Measurements from ENCODE around the gene CHKB.

The CHKB gene

DNA sequence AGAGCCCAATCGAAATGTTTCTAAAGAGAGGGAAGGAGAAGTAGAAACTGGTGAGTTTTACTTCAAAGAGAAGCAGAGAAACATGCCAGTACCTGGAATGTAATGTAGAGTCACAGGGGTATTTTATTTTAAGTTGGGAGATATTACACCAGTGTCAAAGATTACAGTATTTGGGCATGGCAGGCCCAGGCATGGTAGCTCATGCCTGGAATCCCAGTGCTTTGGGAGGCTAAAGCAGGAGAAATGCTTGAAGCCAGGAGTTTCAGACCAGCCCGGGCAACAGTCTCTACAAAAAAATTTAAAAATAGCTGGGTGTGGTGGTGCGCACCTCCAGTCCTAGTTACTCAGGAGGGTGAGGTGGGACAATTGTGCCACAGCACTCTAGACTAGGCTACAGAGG is 22.6 kb downstream of the CHKB start:
- H3K27ac ChIP-seq: peak overlapping the region; percentile 46
- no peak for DNase-seq (ENCODE audit: low read depth, low spot score)

GRCh38 chr22:50556703-50557102 is 25.9 kb downstream of the CHKB start:
- no peak overlapping the region for H3K27ac ChIP-seq
- no peak for DNase-seq (ENCODE audit: low read depth, low spot score)

- no peak overlapping the region for H3K27ac ChIP-seq
Observed at GRCh38 chr22:50553310-50553709, 29.3 kb downstream of the CHKB start.

GRCh38 chr22:50551160-50551752 is 31.4 kb downstream of the CHKB start:
- H3K27ac ChIP-seq: no peak overlapping the region
- no peak for DNase-seq (ENCODE audit: low read depth, low spot score)

More at GRCh38 chr22:50553310-50553709, 29.3 kb downstream of the CHKB start:
- no peak for DNase-seq (ENCODE audit: low read depth, low spot score)

GRCh38 chr22:50550395-50550794 is 32.3 kb downstream of the CHKB start:
- H3K27ac ChIP-seq: no peak overlapping the region
- DNase-seq (ENCODE audit: low read depth, low spot score): no peak

DNA sequence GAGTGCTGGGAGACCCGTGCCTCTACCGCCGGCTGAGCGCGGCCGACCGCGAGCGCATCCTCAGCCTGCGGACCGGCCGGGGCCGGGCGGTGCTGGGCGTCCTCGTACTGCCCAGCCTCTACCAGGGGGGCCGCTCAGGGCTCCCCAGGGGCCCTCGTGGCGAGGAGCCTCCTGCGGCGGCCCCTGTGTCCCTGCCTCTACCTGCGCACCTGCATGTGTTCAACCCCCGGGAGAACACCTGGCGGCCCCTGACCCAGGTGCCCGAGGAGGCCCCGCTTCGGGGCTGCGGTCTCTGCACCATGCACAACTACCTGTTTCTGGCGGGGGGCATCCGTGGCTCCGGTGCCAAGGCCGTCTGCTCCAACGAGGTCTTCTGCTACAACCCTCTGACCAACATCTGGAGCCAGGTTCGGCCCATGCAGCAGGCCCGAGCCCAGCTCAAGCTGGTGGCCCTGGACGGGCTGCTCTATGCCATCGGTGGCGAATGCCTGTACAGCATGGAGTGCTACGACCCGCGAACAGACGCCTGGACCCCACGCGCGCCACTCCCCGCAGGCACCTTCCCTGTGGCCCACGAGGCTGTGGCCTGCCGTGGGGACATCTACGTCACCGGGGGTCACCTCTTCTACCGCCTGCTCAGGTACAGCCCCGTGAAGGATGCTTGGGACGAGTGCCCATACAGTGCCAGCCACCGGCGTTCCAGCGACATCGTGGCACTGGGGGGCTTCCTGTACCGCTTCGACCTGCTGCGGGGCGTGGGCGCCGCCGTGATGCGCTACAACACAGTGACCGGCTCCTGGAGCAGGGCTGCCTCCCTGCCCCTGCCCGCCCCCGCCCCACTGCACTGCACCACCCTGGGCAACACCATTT is 33.5 kb downstream of the CHKB start:
- DNase-seq (ENCODE audit: low read depth, low spot score): no peak
- H3K27ac ChIP-seq: no peak overlapping the region

- DNase-seq (ENCODE audit: low read depth, low spot score): no peak
- no peak overlapping the region for H3K27ac ChIP-seq
Observed at GRCh38 chr22:50548040-50548920, 34.4 kb downstream of the CHKB start.

DNA sequence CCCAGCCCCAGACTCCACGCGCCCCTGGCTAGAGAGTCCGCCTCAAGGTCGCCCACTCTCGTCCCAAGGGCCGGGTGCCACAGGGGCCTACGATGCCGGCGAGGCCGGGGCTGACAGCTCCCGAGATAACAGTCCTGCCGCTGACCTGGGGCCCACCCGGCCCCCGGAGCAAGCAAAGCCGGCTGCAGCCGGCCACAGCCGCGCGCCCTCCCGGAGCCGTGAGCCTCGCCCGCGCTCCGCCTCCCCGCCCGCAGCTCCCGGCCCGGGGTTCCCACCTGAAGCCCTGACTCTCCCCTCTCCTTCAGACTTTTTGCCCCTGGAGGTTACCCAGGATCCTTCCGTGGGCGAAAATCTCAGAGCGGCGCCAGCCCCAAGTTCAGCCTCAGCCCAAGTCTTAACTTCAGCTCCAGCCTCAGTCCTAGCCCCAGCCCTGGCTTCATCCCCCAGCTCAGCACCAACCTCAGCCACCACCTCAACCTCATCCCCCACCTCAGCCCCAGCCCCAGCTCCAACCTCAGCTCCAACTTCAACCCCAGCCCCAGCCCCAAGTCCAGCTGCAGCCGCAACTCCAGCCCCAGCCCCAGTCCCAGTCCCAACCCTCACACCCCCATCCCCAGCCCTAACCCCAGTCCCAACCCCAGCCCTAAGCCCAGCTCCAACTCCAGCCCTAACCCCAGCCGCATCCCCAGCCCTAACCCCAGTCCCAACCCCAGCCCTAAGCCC is 35.2 kb downstream of the CHKB start:
- no peak for DNase-seq (ENCODE audit: low read depth, low spot score)

GRCh38 chr22:50546326-50547262 is 36.1 kb downstream of the CHKB start:
- H3K27ac ChIP-seq: no peak overlapping the region

More for the DNA sequence above, 35.2 kb downstream of the CHKB start:
- H3K27ac ChIP-seq: no peak overlapping the region

DNA sequence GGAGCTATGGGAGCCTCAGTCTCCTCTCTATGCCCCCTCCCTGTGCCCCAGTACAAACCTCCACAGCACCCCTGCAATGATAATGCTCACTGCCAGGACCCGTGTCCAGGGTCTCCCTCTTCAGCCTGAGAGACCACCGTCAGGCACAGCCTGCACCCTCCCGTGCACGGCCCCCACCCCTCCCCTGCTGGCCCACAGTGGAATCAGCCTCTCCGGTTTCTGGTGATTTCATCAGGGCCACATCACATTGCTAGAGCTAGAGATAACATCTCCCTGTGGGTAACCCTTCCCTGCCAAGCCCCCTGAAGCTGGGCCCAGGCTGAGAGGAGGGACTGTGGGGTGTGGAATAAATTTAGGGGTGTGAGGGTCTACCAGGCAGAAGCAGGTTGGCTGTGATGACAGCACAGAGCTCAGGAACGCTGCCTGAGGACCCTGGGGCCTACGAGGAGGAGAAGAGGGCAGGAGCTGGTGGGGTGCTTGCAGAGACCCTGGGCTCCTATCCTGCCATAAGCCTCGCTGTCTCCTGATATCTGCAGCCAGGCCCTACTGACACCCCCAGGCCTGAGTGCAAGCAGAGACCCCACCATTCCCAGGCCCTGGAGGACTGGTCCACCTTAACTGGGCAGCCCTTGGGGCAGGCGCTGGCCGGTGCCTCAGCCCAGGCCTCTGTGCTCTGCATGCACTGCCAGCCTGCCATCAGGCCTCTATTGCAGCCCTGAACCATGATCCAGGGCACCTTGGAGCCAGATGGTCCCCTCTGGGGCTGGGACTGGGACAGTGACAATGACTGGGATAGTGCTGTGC is 36.9 kb downstream of the CHKB start, which contains the start of gene KLHDC7B:
Gene KLHDC7B, plus strand, starts transcription at position 378 of the 804 bp plus-strand sequence. Its CDS starts 345 bp downstream, at position 723.
- peak within 1 kb of the TSS; percentile 78 for H3K27ac ChIP-seq
- no peak for DNase-seq (ENCODE audit: low read depth, low spot score)

More at GRCh38 chr22:50546326-50547262, 36.1 kb downstream of the CHKB start:
- no peak for DNase-seq (ENCODE audit: low read depth, low spot score)

- DNase-seq (ENCODE audit: low read depth, low spot score): no peak
- peak overlapping the region; percentile 78 for H3K27ac ChIP-seq
Observed at GRCh38 chr22:50544746-50545253, 37.8 kb downstream of the CHKB start.

DNA sequence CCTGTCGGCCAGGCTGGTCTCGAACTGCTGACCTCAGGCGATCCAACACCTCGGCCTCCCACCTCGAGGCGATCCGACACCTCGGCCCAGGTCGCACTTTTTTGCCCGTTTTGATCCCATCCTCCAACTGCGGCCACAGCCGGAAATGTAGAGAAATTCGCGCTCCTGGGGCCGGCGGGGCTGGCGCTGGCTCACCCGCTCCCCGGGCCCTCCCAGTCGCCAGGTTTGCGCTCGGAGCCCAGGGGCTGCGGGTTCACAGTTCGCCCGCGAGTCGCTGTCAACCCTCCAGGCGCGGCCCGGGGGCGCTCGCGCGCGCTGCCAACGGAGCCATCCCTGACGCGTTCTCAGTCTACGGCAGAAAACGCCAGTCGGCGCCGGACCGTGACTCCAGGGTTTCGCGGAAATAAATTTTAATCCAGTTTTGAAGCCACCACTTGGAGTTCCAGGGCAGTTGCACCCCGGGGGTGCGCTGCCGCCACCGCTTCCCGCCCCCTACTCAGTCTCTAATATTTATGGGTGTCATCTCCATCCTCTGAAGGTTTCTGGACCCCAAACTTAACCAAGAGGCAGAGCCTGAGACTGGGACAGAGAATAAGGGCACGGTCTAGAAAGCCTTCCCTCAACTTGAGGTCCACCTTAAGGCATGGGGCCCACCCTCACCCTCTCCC is 38.4 kb downstream of the CHKB start:
- DNase-seq (ENCODE audit: low read depth, low spot score): no peak
- H3K27ac ChIP-seq: peak overlapping the region; percentile 78

- no peak for DNase-seq (ENCODE audit: low read depth, low spot score)
- peak overlapping the region; percentile 98 for H3K27ac ChIP-seq
Observed at GRCh38 chr22:50542416-50542927, 40.2 kb downstream of the CHKB start.

DNA sequence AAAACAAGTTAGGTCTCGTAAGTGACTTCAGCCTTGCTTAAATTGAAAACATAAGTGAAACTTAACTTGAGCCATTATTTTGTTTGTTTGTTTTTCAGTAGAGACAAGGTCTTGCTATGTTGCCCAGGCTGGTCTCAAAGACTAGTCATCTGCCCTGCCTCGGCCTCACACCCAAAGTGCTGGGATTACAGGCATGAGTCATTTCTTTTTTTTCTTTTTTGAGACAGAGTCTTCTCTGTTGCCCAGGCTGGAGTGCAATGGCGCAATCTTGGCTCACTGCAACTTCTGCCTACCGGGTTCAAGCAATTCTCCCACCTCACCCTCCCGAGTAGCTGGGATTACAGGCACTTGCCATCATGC is 41.0 kb downstream of the CHKB start:
- DNase-seq (ENCODE audit: low read depth, low spot score): peak; percentile 97
- H3K27ac ChIP-seq: peak overlapping the region; percentile 98

- peak overlapping the region; percentile 98 for H3K27ac ChIP-seq
- DNase-seq (ENCODE audit: low read depth, low spot score): no peak
Observed at GRCh38 chr22:50540381-50540780, 42.3 kb downstream of the CHKB start.

DNA sequence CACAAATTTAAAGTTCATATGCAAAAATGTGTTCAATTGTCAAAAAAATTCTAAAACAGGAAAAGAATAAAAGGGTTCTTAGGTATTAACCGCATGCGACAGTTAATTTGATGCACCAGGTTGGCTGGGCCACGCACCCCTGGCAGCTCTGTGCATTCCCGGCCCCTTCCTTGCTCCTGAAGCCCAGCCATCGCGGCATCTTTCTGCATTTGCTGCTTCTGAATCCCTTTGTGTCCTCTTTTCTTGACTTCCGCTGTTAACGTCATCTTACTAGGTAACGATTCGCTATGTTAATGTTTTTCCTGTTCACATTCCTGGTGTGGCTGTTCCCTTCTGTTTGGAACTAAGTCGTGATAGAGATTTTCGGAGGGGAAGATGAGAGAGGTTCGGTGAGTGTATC is 44.9 kb downstream of the CHKB start:
- DNase-seq (ENCODE audit: low read depth, low spot score): no peak
- peak overlapping the region; percentile 98 for H3K27ac ChIP-seq

DNA sequence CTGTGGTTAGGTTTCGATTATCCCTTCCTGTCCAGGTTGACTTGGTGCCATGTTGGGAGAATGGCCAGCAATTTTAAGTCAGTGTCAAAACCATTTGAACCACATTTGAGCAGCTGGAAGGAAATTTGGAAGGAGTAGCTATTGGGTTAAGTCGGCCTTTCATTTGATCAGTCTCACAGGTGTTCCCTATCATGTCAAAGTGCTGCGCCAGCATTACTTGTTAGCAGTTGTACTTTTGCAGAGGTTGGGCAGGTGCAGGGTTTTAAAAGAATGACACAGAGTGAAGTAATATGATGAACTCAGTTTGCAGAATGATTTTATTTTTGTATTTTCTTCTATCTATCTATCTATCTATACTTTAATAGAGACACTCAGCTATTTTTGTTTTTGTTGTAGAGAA is 46.4 kb downstream of the CHKB start:
- H3K27ac ChIP-seq: no peak overlapping the region
- DNase-seq (ENCODE audit: low read depth, low spot score): no peak
